AG20443 (cell line): Measurements from ENCODE around the gene FAM186B.
"Not testable (repeated sequence)": the region's sequence is repeated elsewhere in the genome, so short reads cannot be mapped to it uniquely, and the experiment has no call there.

Source experiments
- DNase-seq: peaks from one replicate; pipeline ENCODE4 v3.0.0; 2012; ENCODE audit warnings: low spot score, mixed read lengths

The FAM186B gene, protein sequence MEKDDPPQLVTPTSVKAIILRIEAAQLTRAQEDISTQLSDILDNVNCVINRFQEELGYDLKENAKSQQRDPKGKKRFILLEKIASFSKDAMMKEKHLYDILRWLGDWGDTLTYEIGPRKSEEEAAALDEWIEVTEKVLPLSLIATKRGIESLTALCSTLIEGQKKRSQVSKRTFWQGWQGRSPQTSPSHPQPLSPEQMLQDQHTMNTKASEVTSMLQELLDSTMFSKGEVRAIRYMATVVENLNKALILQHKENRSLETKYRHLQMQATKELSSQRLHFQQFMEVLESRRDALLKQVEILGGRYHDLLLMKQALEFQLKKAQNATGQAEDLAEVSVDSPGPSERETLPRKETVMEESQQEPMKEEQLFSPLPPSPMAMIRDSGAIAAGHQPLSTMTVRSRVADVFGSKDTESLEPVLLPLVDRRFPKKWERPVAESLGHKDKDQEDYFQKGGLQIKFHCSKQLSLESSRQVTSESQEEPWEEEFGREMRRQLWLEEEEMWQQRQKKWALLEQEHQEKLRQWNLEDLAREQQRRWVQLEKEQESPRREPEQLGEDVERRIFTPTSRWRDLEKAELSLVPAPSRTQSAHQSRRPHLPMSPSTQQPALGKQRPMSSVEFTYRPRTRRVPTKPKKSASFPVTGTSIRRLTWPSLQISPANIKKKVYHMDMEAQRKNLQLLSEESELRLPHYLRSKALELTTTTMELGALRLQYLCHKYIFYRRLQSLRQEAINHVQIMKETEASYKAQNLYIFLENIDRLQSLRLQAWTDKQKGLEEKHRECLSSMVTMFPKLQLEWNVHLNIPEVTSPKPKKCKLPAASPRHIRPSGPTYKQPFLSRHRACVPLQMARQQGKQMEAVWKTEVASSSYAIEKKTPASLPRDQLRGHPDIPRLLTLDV

GRCh38 chr12:49605539-49605938 is at the start of gene FAM186B:
FAM186B (minus strand) TSS chr12:49605639; CDS start chr12:49605477, 162 bp downstream.
- not testable (repeated sequence) for DNase-seq

DNA sequence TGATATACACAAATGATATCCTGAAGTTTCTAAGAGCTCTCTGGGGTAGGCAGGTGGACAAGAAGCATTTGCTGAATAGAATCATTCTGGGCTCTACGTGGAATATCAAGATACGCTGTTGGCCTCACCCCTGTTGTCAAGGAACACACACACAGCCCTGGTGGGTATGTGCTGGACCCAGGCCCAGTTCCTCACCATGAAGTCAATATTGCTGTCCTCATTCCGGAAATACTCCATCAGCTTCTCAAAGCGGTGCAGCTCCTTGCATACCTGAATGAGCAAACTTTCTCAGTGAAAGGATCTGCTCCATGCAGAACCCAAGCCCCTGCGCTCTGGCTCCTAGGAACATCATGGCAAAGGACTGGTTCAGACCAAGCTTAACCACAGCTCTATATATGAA is 49.3 kb upstream of the FAM186B start:
- no peak for DNase-seq

DNA sequence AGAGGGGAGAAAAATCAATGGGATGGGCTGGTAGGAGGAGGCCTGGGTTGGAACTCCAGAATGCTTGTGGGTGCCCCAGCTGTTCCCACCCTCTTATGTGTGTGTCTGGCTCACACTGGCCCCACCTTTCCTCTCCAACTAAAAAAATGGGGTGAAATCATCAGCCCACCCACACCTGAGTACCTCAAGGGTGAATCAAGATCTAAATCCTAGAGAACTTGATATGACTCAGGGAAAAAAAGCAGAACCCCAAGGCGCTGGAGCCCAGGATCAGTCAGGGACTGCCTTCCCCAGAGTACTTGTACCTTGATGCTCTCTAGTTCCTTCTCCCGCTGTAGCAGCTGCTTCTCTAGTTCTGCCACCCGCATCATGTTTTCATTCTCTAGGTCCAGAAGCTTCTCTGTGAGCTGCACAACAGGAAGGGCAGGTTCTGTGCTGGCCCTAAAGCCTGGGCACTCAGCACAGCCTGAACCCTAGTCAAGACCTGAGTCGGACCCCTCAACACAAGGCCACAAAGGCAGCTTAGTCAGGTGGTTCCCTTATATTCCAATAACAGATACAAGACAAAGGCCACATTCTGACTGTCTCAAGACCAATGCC is 47.6 kb upstream of the FAM186B start:
- DNase-seq = no peak

GRCh38 chr12:49651855-49652254 is 46.4 kb upstream of the FAM186B start:
- DNase-seq = no peak

- no peak for DNase-seq
These were observed 44.5 kb upstream of the FAM186B start for GRCh38 chr12:49649892-49650291.

DNA sequence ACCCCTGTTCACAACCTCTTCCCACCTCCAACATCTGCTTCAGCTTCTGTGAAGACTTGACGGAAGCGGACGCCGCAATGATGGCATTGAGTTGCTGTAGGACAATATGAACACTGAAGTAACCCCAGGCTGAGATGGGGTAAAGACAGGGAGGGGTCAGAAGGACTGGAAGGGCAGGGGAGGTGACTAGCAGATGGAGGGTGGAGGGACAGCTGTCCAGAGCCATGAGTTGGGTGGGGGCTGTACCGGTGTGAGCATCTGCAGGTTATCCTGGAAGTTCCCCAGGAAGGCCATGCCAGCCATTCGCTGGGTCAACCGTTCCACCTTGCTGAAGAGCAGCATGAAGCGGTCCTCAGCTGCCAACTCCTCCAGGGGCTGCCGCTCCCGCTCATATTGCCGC is 44.0 kb upstream of the FAM186B start:
- no peak for DNase-seq

DNA sequence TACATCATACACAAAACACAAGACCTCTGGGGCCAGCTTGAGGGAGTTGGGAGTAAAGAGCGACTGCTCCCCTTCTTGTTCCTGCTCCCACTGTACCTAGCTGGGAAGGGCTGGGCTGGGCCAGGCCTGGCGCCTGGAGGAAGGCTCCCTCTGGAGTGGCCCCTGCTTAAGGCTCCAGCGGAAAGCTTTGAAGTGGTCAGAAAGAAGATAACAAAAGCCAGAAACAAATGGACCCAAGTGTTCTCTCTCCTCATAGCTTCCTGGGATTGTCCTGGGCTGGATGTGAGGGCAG is 43.2 kb upstream of the FAM186B start:
- DNase-seq = no peak

GRCh38 chr12:49647827-49648711 is 42.6 kb upstream of the FAM186B start:
- DNase-seq = no peak

GRCh38 chr12:49646871-49647654 is 41.6 kb upstream of the FAM186B start:
- no peak for DNase-seq

- no peak for DNase-seq
These were observed 40.9 kb upstream of the FAM186B start for GRCh38 chr12:49646331-49646830.

- DNase-seq = no peak
These were observed 40.0 kb upstream of the FAM186B start for GRCh38 chr12:49645146-49646039.

DNA sequence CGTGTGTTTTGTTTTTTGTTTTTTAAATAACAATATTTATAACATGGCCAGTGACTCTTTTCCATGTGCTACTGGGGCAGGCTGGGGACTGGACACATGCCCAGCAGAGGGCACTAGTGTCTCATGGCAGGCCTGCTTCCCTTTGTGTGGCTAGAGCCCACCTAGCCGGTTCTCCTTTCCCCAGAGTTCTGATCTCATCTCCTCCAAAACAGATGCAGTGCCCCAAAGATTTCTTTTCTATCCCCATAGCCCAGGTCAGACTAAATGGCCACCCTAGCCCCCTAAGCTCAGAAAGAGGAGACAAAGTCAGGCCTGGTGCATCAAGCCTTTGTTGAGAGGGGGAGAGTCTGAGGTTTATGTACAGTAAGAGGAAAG is 39.2 kb upstream of the FAM186B start:
- peak; percentile 92 for DNase-seq

GRCh38 chr12:49643961-49644619 is 38.7 kb upstream of the FAM186B start:
- DNase-seq = no peak

DNA sequence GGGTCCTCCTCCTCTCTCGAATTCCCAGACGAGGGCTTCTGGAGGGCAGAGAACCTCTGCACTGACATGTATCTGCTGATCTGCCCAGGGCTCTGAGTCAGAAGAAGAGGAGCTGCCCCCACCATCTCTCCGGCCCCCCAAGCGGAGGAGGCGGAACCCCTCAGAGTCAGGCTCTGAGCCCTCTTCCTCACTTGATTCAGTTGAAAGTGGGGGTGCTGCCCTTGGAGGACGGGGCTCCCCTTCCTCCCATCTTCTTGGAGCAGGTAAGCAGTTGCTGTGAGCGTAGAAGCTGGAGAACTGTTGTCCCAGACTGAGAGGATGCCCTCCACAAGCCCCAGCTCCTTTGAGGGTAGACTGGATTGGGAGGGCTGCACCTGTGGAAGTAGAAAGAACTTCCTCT is 37.7 kb upstream of the FAM186B start:
- no peak for DNase-seq

DNA sequence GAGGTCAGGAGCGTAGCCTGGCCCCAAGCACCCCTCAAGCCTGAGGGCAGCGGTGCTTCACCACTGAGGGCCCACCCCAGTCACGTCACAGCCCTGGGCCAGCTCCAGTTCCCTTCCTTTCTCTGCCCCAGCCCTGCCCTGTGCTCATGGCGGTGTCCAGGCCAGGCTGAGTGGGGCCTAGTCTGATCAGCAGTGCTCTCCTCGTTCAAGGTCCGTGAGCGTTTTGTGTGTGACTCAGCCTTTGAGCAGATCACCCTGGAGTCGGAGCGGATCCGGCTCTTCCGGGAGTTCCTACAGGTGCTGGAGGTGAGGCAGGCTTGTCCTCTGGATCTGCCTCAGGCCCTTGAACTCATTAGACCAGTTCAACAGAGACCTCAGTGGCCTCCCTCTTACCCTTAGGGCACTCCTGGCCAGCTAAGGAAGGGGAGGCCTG is 36.9 kb upstream of the FAM186B start:
- DNase-seq = no peak

GRCh38 chr12:49641748-49642369 is 36.4 kb upstream of the FAM186B start:
- DNase-seq = no peak

GRCh38 chr12:49636979-49637755 is 31.7 kb upstream of the FAM186B start:
- peak; percentile 83 for DNase-seq

DNA sequence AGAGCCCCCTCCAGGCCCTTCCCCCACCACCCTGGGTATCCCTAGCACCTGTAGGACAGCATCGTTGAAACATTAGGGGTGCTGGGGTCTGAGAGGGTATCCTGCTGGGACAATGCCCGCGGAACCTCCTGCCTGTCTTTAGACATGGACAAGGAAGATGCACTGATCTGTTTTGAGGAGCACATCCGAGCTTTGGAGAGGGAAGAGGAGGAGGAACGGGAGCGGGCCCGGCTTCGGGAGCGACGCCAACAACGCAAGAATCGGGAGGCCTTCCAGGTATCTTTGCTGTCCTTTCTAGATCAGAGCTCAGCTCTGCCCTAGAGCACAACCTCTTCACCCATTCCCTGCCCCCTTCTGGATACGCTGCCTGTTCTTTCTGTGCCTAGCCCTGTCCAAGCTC is 31.1 kb upstream of the FAM186B start:
- DNase-seq = no peak
